Gastrocnemius medialis (tissue), 4 donors: ENCODE results near the gene ST8SIA6.

Experiments used
- CTCF ChIP-seq, 5 experiments: fragments of 450-650 bp in 3 of 5; fragments of 200-600 bp in 2 of 5; sonication (generic) in 2 of 5; IDR thresholded peaks in 4 of 5; conservative IDR thresholded peaks in 1 of 5; 1 replicate in 4 of 5; 2 replicates in 1 of 5; pipeline ENCODE4 v1.5.1; 2016 to 2019; ENCODE audit warnings: antibody characterized with exemption in 5 of 5, mild to moderate bottlenecking in 3 of 5, moderate library complexity in 3 of 5
- POLR2A ChIP-seq, 2 donors: fragments of 450-650 bp; IDR thresholded peaks; one replicate each; pipeline ENCODE4 v1.6.1; 2017; ENCODE audit warnings: antibody characterized with exemption in 2 of 2, mild to moderate bottlenecking in 2 of 2, moderate library complexity in 2 of 2

- TF ChIP-seq CTCF (IDR thresholded peaks at IDR 0.05 in 4 of 5, conservative IDR thresholded peaks at IDR 0.05 in 1 of 5): no peak
- no peak for TF ChIP-seq POLR2A (IDR thresholded peaks at IDR 0.05)
Observed at GRCh38 chr10:17412323-17412722, 42.1 kb downstream of the ST8SIA6 start.
